PC-3 (cell line): ENCODE measurements around the gene GPBP1L1. TPM values are rescaled to one million over a fixed set of nuclear protein-coding genes. Genes with fewer than 3 reads are reported as not detected.

ENCODE experiments used
- ATAC-seq: fragments of 200-7000 bp; cut with Tn5 transposase; 2 replicates; pipeline ENCODE4 v1.9.1; 2020; ENCODE audit warnings: mild to moderate bottlenecking, moderate library complexity
- BruUV-seq: library from RNA; stranded (reverse); fragments of 400-500 nt; replicated peaks from 2 replicates; lab custom pipeline; 2021; lab: Mats Ljungman, UMichigan
- CTCF ChIA-PET: fragments of 300-600 bp; sonication (Branson Sonifier 250); formaldehyde crosslinking; loops from one replicate; lab custom pipeline; 2022; ENCODE audit warnings: antibody characterized with exemption; lab: Charles Lee
- POLR2A ChIA-PET: fragments of 300-600 bp; sonication (Branson Sonifier 250); formaldehyde crosslinking; loops from one replicate; lab custom pipeline; 2022; ENCODE audit warnings: antibody characterized with exemption; ENCODE audit not compliant: unreplicated experiment; lab: Charles Lee
- DNase-seq: peaks from one replicate; pipeline ENCODE4 v3.0.0-alpha.2; 2015
- H2AFZ ChIP-seq: fragments of 300-600 bp; sonication (generic); 2 replicates; pipeline ENCODE4 v1.6.0; 2016; ENCODE audit warnings: antibody characterized with exemption, low read length
- H3F3A ChIP-seq: fragments of 300-600 bp; sonication (generic); one replicate; pipeline ENCODE4 v1.6.0; 2017; ENCODE audit warnings: antibody characterized with exemption, low read length, control low read depth, mild to moderate bottlenecking; ENCODE audit not compliant: unreplicated experiment
- H3K27ac ChIP-seq: fragments of 300-600 bp; sonication (generic); 2 replicates; pipeline ENCODE4 v1.5.1; 2016; ENCODE audit warnings: mild to moderate bottlenecking, low read length
- H3K27me3 ChIP-seq: fragments of 300-600 bp; sonication (generic); 2 replicates; pipeline ENCODE4 v1.6.1; 2016; ENCODE audit warnings: low read length, mixed read lengths
- H3K36me3 ChIP-seq: fragments of 300-600 bp; sonication (generic); 2 replicates; pipeline ENCODE4 v1.6.1; 2016; ENCODE audit warnings: low read depth, mixed run types, low read length, mixed read lengths
- H3K4me1 ChIP-seq: fragments of 300-600 bp; sonication (generic); 2 replicates; pipeline ENCODE4 v1.5.1; 2016; ENCODE audit warnings: low read length; ENCODE audit not compliant: insufficient read depth
- H3K4me2 ChIP-seq: fragments of 300-600 bp; sonication (generic); 2 replicates; pipeline ENCODE4 v1.6.0; 2016; ENCODE audit warnings: low read length
- H3K4me3 ChIP-seq: fragments of 300-600 bp; sonication (generic); 2 replicates; pipeline ENCODE4 v1.5.1; 2016; ENCODE audit warnings: mild to moderate bottlenecking, low read length, mixed read lengths
- H3K79me2 ChIP-seq: fragments of 300-600 bp; sonication (generic); 2 replicates; pipeline ENCODE4 v1.6.1; 2017; ENCODE audit warnings: low read length, mixed read lengths
- H3K9ac ChIP-seq: fragments of 300-600 bp; sonication (generic); 2 replicates; pipeline ENCODE4 v1.6.0; 2016; ENCODE audit warnings: mild to moderate bottlenecking, low read length
- H3K9me2 ChIP-seq: fragments of 300-600 bp; sonication (generic); replicated peaks from 2 replicates; pipeline ENCODE4 v1.6.1; 2016; ENCODE audit warnings: mixed run types, low read length, mixed read lengths
- H3K9me3 ChIP-seq: fragments of 300-600 bp; sonication (generic); 2 replicates; pipeline ENCODE4 v1.6.1; 2016; ENCODE audit warnings: low read length, mixed read lengths
- H4K20me1 ChIP-seq: fragments of 300-600 bp; sonication (generic); 2 replicates; pipeline ENCODE4 v1.6.1; 2016; ENCODE audit warnings: low read length, mixed read lengths
- CTCF ChIP-seq: fragments of 300-600 bp; sonication (generic); conservative IDR thresholded peaks from 2 replicates; pipeline ENCODE4 v1.5.1; 2017; ENCODE audit warnings: antibody characterized with exemption, low read depth, mild to moderate bottlenecking, low read length
- EZH2 ChIP-seq: fragments of 300-600 bp; sonication (generic); IDR thresholded peaks from one replicate; pipeline ENCODE4 v1.6.1; 2017; ENCODE audit warnings: antibody characterized with exemption, mild to moderate bottlenecking, low read length; ENCODE audit not compliant: unreplicated experiment
- EZH2phosphoT487 ChIP-seq: fragments of 300-600 bp; sonication (generic); IDR thresholded peaks from 2 replicates; pipeline ENCODE4 v1.6.1; 2018; ENCODE audit warnings: mild to moderate bottlenecking, antibody characterized with exemption, low read length, borderline replicate concordance
- intact Hi-C: fragments of 100-400 bp; cut with micrococcal nuclease; formaldehyde crosslinking; loops from 2 replicates; pipeline ENCODE4 v1.9.0; 2023
- total RNA-seq: library from RNA; depleted of rRNA; stranded (reverse); fragments of >200 nt; gene quantifications from 2 replicates; pipeline ENCODE4 v1.2.3, GENCODE V29; 2014

GPBP1L1 gene
- total RNA-seq, 1 experiment from 2014 or later, result 63.0 TPM

- no TSS peak for BruUV-seq
- H3K36me3 ChIP-seq, result peaks cover 8% of the 10 kb centered on the region; the same call in 1 of the 2 replicates
- no peak overlapping the region for H3K9ac ChIP-seq
- H4K20me1 ChIP-seq, result peaks cover 51% of the 10 kb centered on the region
- no peak for ATAC-seq
- H3K27me3 ChIP-seq, result no peaks in the 10 kb centered on the region
- no peak overlapping the region for H3K4me3 ChIP-seq
- H3K27ac ChIP-seq, result no peak overlapping the region
- CTCF ChIA-PET, result no interaction called here
- H2AFZ ChIP-seq, result no peak overlapping the region
- H3F3A ChIP-seq, result no peaks in the 10 kb centered on the region
- H3K9me3 ChIP-seq, result no peaks in the 10 kb centered on the region
- intact Hi-C loops, result no loop called here
- peaks cover 98% of the 10 kb centered on the region for H3K79me2 ChIP-seq
- no peak overlapping the region for H3K4me2 ChIP-seq
- no peaks in the 10 kb centered on the region for H3K9me2 ChIP-seq
- no peaks in the 10 kb centered on the region for H3K4me1 ChIP-seq
- POLR2A ChIA-PET, result no interaction called here
- TF ChIP-seq EZH2phosphoT487, result no peak
- TF ChIP-seq EZH2, result no peak
- TF ChIP-seq CTCF, result no peak
- no peak for DNase-seq
Measured at GRCh38 chr1:45666836-45667235, 19.5 kb downstream of the GPBP1L1 start.

- Histone ChIP-seq H3K36me3 (peaks cover 46% of the 10 kb centered on the region), H3K9ac (no peak overlapping the region), H3K27ac (no peak overlapping the region), H3K4me1 (no peaks in the 10 kb centered on the region), H2AFZ (no peak overlapping the region), H4K20me1 (0 out of 2 replicates have a peak, but pooled peaks cover 18% of the 10 kb centered on the region), H3K4me3 (no peak overlapping the region), H3K9me2 (no peaks in the 10 kb centered on the region), H3K27me3 (no peaks in the 10 kb centered on the region), H3K79me2 (peaks cover 49% of the 10 kb centered on the region), H3K9me3 (no peaks in the 10 kb centered on the region), H3K4me2 (no peak overlapping the region), H3F3A (no peaks in the 10 kb centered on the region)
- intact Hi-C loops, result no loop called here
- ChIA-PET CTCF (no interaction called here), POLR2A (no interaction called here)
- TF ChIP-seq EZH2 (no peak), EZH2phosphoT487 (no peak), CTCF (no peak)
- ATAC-seq, result no peak
- no TSS peak for BruUV-seq
- no peak for DNase-seq
Measured at GRCh38 chr1:45660336-45660735, 26.0 kb downstream of the GPBP1L1 start.

DNA sequence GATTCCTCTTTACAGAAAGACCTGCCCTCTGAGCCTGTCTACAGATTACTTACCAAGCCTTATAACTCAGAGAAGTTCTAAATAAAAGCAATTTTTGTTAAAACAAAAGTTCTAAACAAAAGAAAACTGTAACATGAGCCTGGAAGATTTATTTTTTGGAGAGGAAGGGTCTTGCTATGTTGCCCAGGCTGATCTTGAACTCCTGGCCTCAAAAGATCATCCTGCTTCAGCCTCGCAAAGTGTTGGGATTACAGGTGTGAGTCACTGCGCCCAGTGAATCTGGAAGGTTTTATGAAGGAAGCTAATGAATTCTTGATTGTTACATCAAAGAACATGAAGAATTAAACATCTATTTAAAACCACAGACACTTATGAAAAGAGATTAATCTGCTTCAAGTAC is 27.1 kb downstream of the GPBP1L1 start:
- no peak overlapping the region for H3K4me3 ChIP-seq
- peaks cover 57% of the 10 kb centered on the region for H3K36me3 ChIP-seq
- ATAC-seq (no peak), DNase-seq (no peak)
- no peaks in the 10 kb centered on the region for H3K27me3 ChIP-seq
- TF ChIP-seq EZH2 (no peak), CTCF (no peak), EZH2phosphoT487 (no peak)
- H3K4me2 ChIP-seq, result no peak overlapping the region
- no peaks in the 10 kb centered on the region for H3K9me2 ChIP-seq
- H2AFZ ChIP-seq, result no peak overlapping the region
- no peak overlapping the region for H3K9ac ChIP-seq
- intact Hi-C loops, result no loop called here
- H3K4me1 ChIP-seq, result no peaks in the 10 kb centered on the region
- 0 out of 2 replicates have a peak, but pooled peaks cover 18% of the 10 kb centered on the region for H4K20me1 ChIP-seq
- no peaks in the 10 kb centered on the region for H3F3A ChIP-seq
- POLR2A ChIA-PET, result no interaction called here
- peaks cover 41% of the 10 kb centered on the region for H3K79me2 ChIP-seq
- no TSS peak for BruUV-seq
- H3K27ac ChIP-seq, result no peak overlapping the region
- H3K9me3 ChIP-seq, result no peaks in the 10 kb centered on the region
- CTCF ChIA-PET, result no interaction called here
